Testis (tissue), 3 donors: ENCODE measurements around the gene RAD51D. TPM values are rescaled to one million over a fixed set of nuclear protein-coding genes. Genes with fewer than 3 reads are reported as not detected.

ENCODE experiments used
- DNase-seq: peaks from one replicate; pipeline ENCODE4 v3.0.0-alpha.2; 2019
- H3K27ac ChIP-seq, 2 donors: fragments of 200-600 bp; sonication (generic); one replicate each; pipeline ENCODE4 v1.5.1; 2019
- H3K27me3 ChIP-seq: fragments of 200-600 bp; sonication (generic); one replicate; pipeline ENCODE4 v1.5.1; 2019
- H3K36me3 ChIP-seq: fragments of 200-600 bp; sonication (generic); one replicate; pipeline ENCODE4 v1.5.1; 2017; ENCODE audit warnings: low read depth; ENCODE audit errors: missing control alignments
- H3K4me1 ChIP-seq: fragments of 200-600 bp; sonication (generic); one replicate; pipeline ENCODE4 v1.5.1; 2019
- H3K4me3 ChIP-seq, 2 donors: fragments of 200-600 bp; sonication (generic); one replicate each; pipeline ENCODE4 v1.5.1; 2017 to 2019
- H3K9me3 ChIP-seq: fragments of 200-600 bp; sonication (generic); one replicate; pipeline ENCODE4 v1.5.1; 2017
- CTCF ChIP-seq, 3 experiments: fragments of 450-650 bp in 2 of 3; fragments of 200-600 bp in 1 of 3; sonication (generic) in 1 of 3; IDR thresholded peaks; one replicate each; pipeline ENCODE4 v1.5.1; 2016 to 2019; ENCODE audit warnings: antibody characterized with exemption in 3 of 3, mild to moderate bottlenecking in 2 of 3, moderate library complexity in 1 of 3
- POLR2A ChIP-seq: fragments of 450-650 bp; IDR thresholded peaks from one replicate; pipeline ENCODE4 v1.6.1; 2017; ENCODE audit warnings: antibody characterized with exemption, mild to moderate bottlenecking, moderate library complexity
- WGBS, 2 donors: methylation state at CpG; one replicate each; pipeline ENCODE4 v1.1.5; 2018; 5-methylcytosine and 5-hydroxymethylcytosine counted together
- intact Hi-C: fragments of 100-400 bp; cut with DNase I; formaldehyde crosslinking; loops from one replicate; pipeline ENCODE4 v1.15.1; 2023; ENCODE audit warnings: low total_unique reads
- polyA plus RNA-seq: library from polyadenylated mRNA; stranded (reverse); fragments of 350-450 nt; fragmentation: Illumina TruSeq; extraction: RNeasy Lipid Tissue Mini Kit (QIAGEN cat#74804); gene quantifications from one replicate; pipeline ENCODE4 v1.2.3, GENCODE V29; 2014; ENCODE audit warnings: low read depth, low replicate concordance; ENCODE audit not compliant: insufficient read depth
- total RNA-seq, 2 donors: library from RNA; depleted of rRNA; stranded (reverse); fragments of >200 nt; gene quantifications; one replicate each; pipeline ENCODE4 v1.2.3, GENCODE V29; 2016

Gene RAD51D
- total and polyA plus RNA-seq, 3 donors from 2014 or later = 16.8 to 24.3 (median 18.4) TPM

DNA sequence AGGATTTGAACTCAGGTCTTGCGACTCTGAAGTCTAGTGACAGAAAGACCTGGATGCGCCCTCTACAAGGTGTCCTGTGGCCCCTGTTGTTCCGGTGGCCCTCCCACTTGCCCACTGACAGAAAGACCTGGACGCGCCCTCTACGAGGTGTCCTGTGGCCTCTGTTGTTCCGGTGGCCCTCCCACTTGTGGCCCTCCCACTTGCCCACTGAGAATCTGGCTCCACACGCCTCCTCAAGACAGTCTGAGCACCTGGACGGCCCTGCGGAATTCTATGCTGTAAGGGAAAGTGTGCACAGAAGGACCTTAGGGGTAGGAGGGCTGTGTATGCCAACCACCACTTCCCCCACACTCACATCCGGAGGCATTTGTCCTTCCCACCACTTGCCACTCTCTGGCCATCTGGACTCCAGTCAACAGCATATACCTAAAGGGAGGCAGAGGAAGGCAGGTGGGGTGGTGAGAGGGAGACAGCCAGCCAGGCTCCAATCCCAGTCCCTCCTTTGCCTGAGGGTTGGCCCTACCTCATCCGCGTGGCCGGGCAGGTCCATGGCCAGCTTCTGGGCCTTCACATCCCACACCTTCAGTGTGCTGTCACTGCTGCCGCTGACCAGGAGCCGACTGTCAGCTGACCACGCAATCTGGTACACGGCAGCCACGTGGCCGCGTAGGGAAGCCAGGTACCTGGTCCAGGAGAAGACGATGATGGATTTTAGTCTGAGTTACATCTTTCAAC, 13.3 kb upstream of the RAD51D start:
- Histone ChIP-seq H3K4me1 (no peaks in the 10 kb centered on the region), H3K36me3 (no peaks in the 10 kb centered on the region), H3K9me3 (no peaks in the 10 kb centered on the region), H3K4me3 (no peak overlapping the region), H3K27me3 (no peaks in the 10 kb centered on the region), H3K27ac (no peak overlapping the region)
- intact Hi-C loops = no loop called here
- TF ChIP-seq POLR2A (no peak), CTCF (IDR thresholded peaks at IDR 0.05) (no peak)
- DNase-seq = no peak
- 92 to 95% methylated on average over 20 to 22 of the region's 22 CpGs for WGBS, 2 donors

- Histone ChIP-seq H3K4me3 (no peak overlapping the region), H3K9me3 (no peaks in the 10 kb centered on the region), H3K36me3 (no peaks in the 10 kb centered on the region), H3K27ac (no peak overlapping the region), H3K27me3 (no peaks in the 10 kb centered on the region), H3K4me1 (no peaks in the 10 kb centered on the region)
- WGBS, 2 donors = 81 to 88% methylated on average over 1 to 10 of the region's 10 CpGs
- intact Hi-C loops = no loop called here
- no peak for TF ChIP-seq POLR2A
- no peak for TF ChIP-seq CTCF (IDR thresholded peaks at IDR 0.05)
- DNase-seq = no peak
Measured at GRCh38 chr17:35132099-35132498, 12.4 kb upstream of the RAD51D start.

- TF ChIP-seq CTCF (IDR thresholded peaks at IDR 0.05) = no peak
- no peak for TF ChIP-seq POLR2A
Measured at GRCh38 chr17:35130392-35130791, 10.7 kb upstream of the RAD51D start.

GRCh38 chr17:35129973-35130351, 10.3 kb upstream of the RAD51D start:
- Histone ChIP-seq H3K36me3 (no peaks in the 10 kb centered on the region), H3K27ac (no peak overlapping the region), H3K4me3 (no peak overlapping the region), H3K27me3 (no peaks in the 10 kb centered on the region), H3K4me1 (no peaks in the 10 kb centered on the region), H3K9me3 (no peaks in the 10 kb centered on the region)
- intact Hi-C loops = no loop called here
- DNase-seq = no peak
- WGBS, 2 donors = 90 to 93% methylated on average over 5 of the region's 5 CpGs
- no peak for TF ChIP-seq POLR2A
- TF ChIP-seq CTCF (IDR thresholded peaks at IDR 0.05) = no peak

More at GRCh38 chr17:35130392-35130791, 10.7 kb upstream of the RAD51D start:
- DNase-seq = no peak
- no peak overlapping the region for H3K4me3 ChIP-seq
- 98 to 100% methylated on average over 1 to 3 of the region's 3 CpGs for whole genome bisulfite sequencing, 2 donors
- H3K9me3 ChIP-seq = no peaks in the 10 kb centered on the region
- no peaks in the 10 kb centered on the region for H3K36me3 ChIP-seq
- intact Hi-C loops = no loop called here
- H3K27ac ChIP-seq = no peak overlapping the region
- no peaks in the 10 kb centered on the region for H3K4me1 ChIP-seq
- no peaks in the 10 kb centered on the region for H3K27me3 ChIP-seq
